IMR-90 (cell line): Measurements from ENCODE around the gene KCTD2. TPM values are rescaled to one million over a fixed set of nuclear protein-coding genes. Genes with fewer than 3 reads are reported as not detected.
A peak's percentile ranks its signal among the peaks of the same experiment; 100 is the strongest.

Experiments used
- ATAC-seq: fragments of 200-7000 bp; cut with Tn5 transposase; 2 replicates; pipeline ENCODE4 v1.9.1; 2020; ENCODE audit warnings: low read depth, mild to moderate bottlenecking, moderate library complexity
- BruUV-seq: library from RNA; stranded (reverse); fragments of 400-500 nt; replicated peaks from 2 replicates; lab custom pipeline; 2021; lab: Mats Ljungman, UMichigan
- CTCF ChIA-PET: fragments of 300-600 bp; formaldehyde crosslinking; extraction: SDS; loops from one replicate; lab custom pipeline; 2021; ENCODE audit warnings: antibody characterized with exemption; lab: Yijun Ruan, JAX
- POLR2A ChIA-PET: fragments of 300-600 bp; sonication (Branson Sonifier 250); formaldehyde crosslinking; loops from one replicate; lab custom pipeline; 2022; ENCODE audit warnings: antibody characterized with exemption; ENCODE audit not compliant: unreplicated experiment; lab: Charles Lee
- DNase-seq: peaks from one replicate; pipeline ENCODE4 v3.0.0; 2013
- H2AFZ ChIP-seq: replicated peaks from 2 replicates; pipeline ENCODE3; 2013; ENCODE audit warnings: low read length, mild to moderate bottlenecking; ENCODE audit not compliant: poor library complexity
- H2AK5ac ChIP-seq: 2 replicates; pipeline ENCODE4 v1.6.1; 2013; ENCODE audit warnings: low read depth, low read length, inconsistent platforms
- H2AK9ac ChIP-seq: replicated peaks from 2 replicates; pipeline ENCODE3; 2013; ENCODE audit warnings: mild to moderate bottlenecking, low read depth, low read length, moderate library complexity; ENCODE audit not compliant: poor library complexity
- H2BK120ac ChIP-seq: 2 replicates; pipeline ENCODE4 v1.6.1; 2013; ENCODE audit warnings: low read depth, low read length, inconsistent platforms
- H2BK15ac ChIP-seq: 3 replicates; pipeline ENCODE4 v1.6.1; 2013; ENCODE audit warnings: low read depth, low read length, inconsistent platforms
- H2BK20ac ChIP-seq: 2 replicates; pipeline ENCODE4 v1.6.1; 2013; ENCODE audit warnings: low read depth, mild to moderate bottlenecking, inconsistent platforms, low read length, moderate library complexity
- H2BK5ac ChIP-seq: 2 replicates; pipeline ENCODE4 v1.6.1; 2013; ENCODE audit warnings: mild to moderate bottlenecking, low read depth, low read length, inconsistent platforms; ENCODE audit not compliant: poor library complexity, severe bottlenecking
- H3K14ac ChIP-seq: replicated peaks from 2 replicates; pipeline ENCODE4 v1.6.1; 2013; ENCODE audit warnings: low read depth, low read length, inconsistent platforms
- H3K18ac ChIP-seq: 2 replicates; pipeline ENCODE4 v1.6.1; 2013; ENCODE audit warnings: low read depth, low read length, control low read depth
- H3K23ac ChIP-seq: 2 replicates; pipeline ENCODE4 v1.6.1; 2013; ENCODE audit warnings: low read depth, low read length, inconsistent platforms
- H3K27ac ChIP-seq: 2 replicates; pipeline ENCODE4 v1.5.1; 2013; ENCODE audit warnings: mild to moderate bottlenecking, control low read depth, low read length; ENCODE audit not compliant: insufficient read depth
- H3K27me3 ChIP-seq: 2 replicates; pipeline ENCODE4 v1.6.1; 2013; ENCODE audit warnings: low read length; ENCODE audit not compliant: control insufficient read depth, insufficient read depth
- H3K36me3 ChIP-seq: 2 replicates; pipeline ENCODE4 v1.6.1; 2013; ENCODE audit warnings: low read length, mixed read lengths; ENCODE audit not compliant: control insufficient read depth, insufficient read depth
- H3K4ac ChIP-seq: 2 replicates; pipeline ENCODE4 v1.6.1; 2013; ENCODE audit warnings: low read depth, low read length, inconsistent platforms
- H3K4me1 ChIP-seq: 2 replicates; pipeline ENCODE4 v1.6.1; 2013; ENCODE audit warnings: low read length, mixed read lengths; ENCODE audit not compliant: control insufficient read depth, insufficient read depth
- H3K4me2 ChIP-seq: 2 replicates; pipeline ENCODE4 v1.6.1; 2013; ENCODE audit warnings: low read depth, mild to moderate bottlenecking, control low read depth, low read length, moderate library complexity
- H3K4me3 ChIP-seq: 2 replicates; pipeline ENCODE4 v1.5.1; 2013; ENCODE audit warnings: low read depth, mild to moderate bottlenecking, control low read depth, low read length, moderate library complexity; ENCODE audit not compliant: insufficient read depth
- H3K56ac ChIP-seq: 2 replicates; pipeline ENCODE4 v1.6.1; 2013; ENCODE audit warnings: low read length, inconsistent platforms; ENCODE audit not compliant: insufficient read depth; ENCODE audit errors: extremely low read depth
- H3K79me1 ChIP-seq, 2 experiments: 2 replicates each; pipeline ENCODE4 v1.6.1; 2013; ENCODE audit warnings: low read length in 2 of 2, inconsistent platforms in 1 of 2, low read depth in 1 of 2
- H3K9ac ChIP-seq: 2 replicates; pipeline ENCODE4 v1.6.1; 2013; ENCODE audit warnings: low read depth, low read length, control low read depth
- H3K9me1 ChIP-seq: 2 replicates; pipeline ENCODE4 v1.6.1; 2013; ENCODE audit warnings: low read length, inconsistent platforms; ENCODE audit not compliant: insufficient read depth
- H3K9me3 ChIP-seq: 2 replicates; pipeline ENCODE4 v1.6.1; 2013; ENCODE audit warnings: low read length; ENCODE audit not compliant: control insufficient read depth, insufficient read depth
- H4K20me1 ChIP-seq: 2 replicates; pipeline ENCODE4 v1.6.1; 2013; ENCODE audit warnings: low read length, inconsistent platforms; ENCODE audit not compliant: insufficient read depth
- H4K5ac ChIP-seq: 2 replicates; pipeline ENCODE4 v1.6.1; 2013; ENCODE audit warnings: mild to moderate bottlenecking, low read depth, low read length, control low read depth
- H4K8ac ChIP-seq, 2 experiments: 2 replicates each; pipeline ENCODE4 v1.6.1; 2013; ENCODE audit warnings: low read depth in 2 of 2, low read length in 2 of 2, control low read depth in 1 of 2, inconsistent platforms in 1 of 2
- H4K91ac ChIP-seq: 2 replicates; pipeline ENCODE4 v1.6.1; 2013; ENCODE audit warnings: low read depth, low read length, inconsistent platforms; ENCODE audit not compliant: insufficient read depth
- FOS ChIP-seq: fragments of 150-350 bp; IDR thresholded peaks from 2 replicates; pipeline ENCODE4 v1.6.1; 2016; ENCODE audit warnings: low read depth, low read length
- MAZ ChIP-seq: IDR thresholded peaks from 2 replicates; pipeline ENCODE4 v1.6.1; 2012; ENCODE audit warnings: low read depth, mild to moderate bottlenecking, low read length, improper control_type of control experiment, moderate library complexity, borderline replicate concordance
- MXI1 ChIP-seq: IDR thresholded peaks from 2 replicates; pipeline ENCODE4 v1.6.1; 2012; ENCODE audit warnings: low read depth, mild to moderate bottlenecking, low read length, moderate library complexity, borderline replicate concordance
- WGBS, 2 experiments: methylation state at CpG; one replicate each; pipeline versions ENCODE4 v1.1.5 to v1.1.7; 2013; ENCODE audit warnings: missing lambda C conversion rate in 2 of 2; ENCODE audit not compliant: insufficient read length in 1 of 2; ENCODE audit errors: extremely low coverage in 2 of 2; 5-methylcytosine and 5-hydroxymethylcytosine counted together
- dilution Hi-C: fragments of 300-500 bp; cut with HindIII; formaldehyde crosslinking; loops from one replicate; pipeline ENCODE4 v1.14.3; 2018; ENCODE audit warnings: low sequenced_read_pairs; ENCODE audit not compliant: unreplicated experiment
- in situ Hi-C: fragments of 300-500 bp; cut with MboI; formaldehyde crosslinking; loops from 3 replicates; pipeline ENCODE4 v1.14.3; 2019; ENCODE audit warnings: low sequenced_read_pairs, inconsistent platforms, mixed read lengths
- intact Hi-C: fragments of 100-400 bp; cut with micrococcal nuclease; formaldehyde crosslinking; loops from 2 replicates; pipeline ENCODE4 v1.10.0; 2022
- polyA plus RNA-seq, 3 experiments: library from polyadenylated mRNA; depleted of rRNA; stranded (reverse); fragments of >200 nt; gene quantifications; 2 replicates each; pipeline ENCODE4 v1.2.3, GENCODE V29; 2012; ENCODE audit warnings: low replicate concordance in 1 of 3
- total RNA-seq: library from RNA; depleted of rRNA; stranded (reverse); fragments of >200 nt; gene quantifications from 2 replicates; pipeline ENCODE4 v1.2.3, GENCODE V29; 2012

KCTD2 gene
- total and polyA plus RNA-seq, 2 of the 4 experiments (the other 2 are of a cell fraction), result 9.1 to 18.4 TPM

GRCh38 chr17:75077496-75078283, 30.7 kb downstream of the KCTD2 start (continued):
- no peak for TF ChIP-seq MAZ

GRCh38 chr17:75078284-75079022, 31.4 kb downstream of the KCTD2 start:
- Histone ChIP-seq H3K36me3 (no peaks in the 10 kb centered on the region), H3K14ac (peak overlapping the region; percentile 67), H2BK20ac (peak overlapping the region; percentile 86), H3K9ac (no peak overlapping the region), H4K91ac (peak overlapping the region; percentile 54), H2BK15ac (peak overlapping the region; percentile 81; the same call in 1 of the 3 replicates), H2AK9ac (peak overlapping the region; percentile 79), H3K4ac (peak overlapping the region; percentile 89), H3K56ac (no peak overlapping the region), H3K4me2 (peak overlapping the region; percentile 41), H3K79me1 (no peaks in the 10 kb centered on the region), H3K27me3 (no peaks in the 10 kb centered on the region), H2AFZ (peak overlapping the region; percentile 87), H2BK5ac (peak overlapping the region; percentile 52), H3K23ac (peak overlapping the region; percentile 10; the same call in 1 of the 2 replicates), H3K9me3 (no peaks in the 10 kb centered on the region), H2AK5ac (peak overlapping the region; percentile 60), H4K8ac (peak overlapping the region; percentile 71 to 77), H3K4me1 (peaks cover 21% of the 10 kb centered on the region), H2BK120ac (peak overlapping the region; percentile 87), H4K20me1 (no peaks in the 10 kb centered on the region), H3K4me3 (no peak overlapping the region), H3K9me1 (peaks cover 21% of the 10 kb centered on the region), H4K5ac (peak overlapping the region; percentile 2; the same call in 1 of the 2 replicates), H3K18ac (peak overlapping the region; percentile 57), H3K27ac (peak overlapping the region; percentile 1)
- ChIA-PET CTCF (interaction anchor here (1.2 to 1.7 kb wide), 3 partner anchors 27 to 55 kb away, joined by 4 to 12 read pairs (median 4); no protein-coding TSS in a partner anchor), POLR2A (interaction anchor here (1.1 kb wide), 1 partner anchor 32 kb away, joined by 8 read pairs; the partner anchor contains the start of gene ARMC7)
- in situ Hi-C loops (no loop called here), intact Hi-C loops (no loop called here), dilution Hi-C loops (no loop called here)
- ATAC-seq (peak; percentile 93), DNase-seq (peak; percentile 78)
- TF ChIP-seq MXI1 (no peak), FOS (0 out of 2 replicates have a peak, but pooled peaks have one; percentile 55)
- 86% methylated on average over 3 of the region's 17 CpGs; no CpG with 5 or more reads in 1 of the 2 experiments for WGBS, 2 experiments
- BruUV-seq, result no TSS peak
